B cell (primary cell): ENCODE measurements around the gene PCDH10. TPM values are rescaled to one million over a fixed set of nuclear protein-coding genes. Genes with fewer than 3 reads are reported as not detected.

Experiments
- ATAC-seq: fragments of 200-7000 bp; cut with Tn5 transposase; one replicate; pipeline ENCODE4 v1.10.0; 2021; ENCODE audit warnings: low read depth, mild to moderate bottlenecking, moderate number of reproducible peaks, moderate library complexity
- CTCF ChIA-PET: fragments of 350-600 bp; sonication (Branson Sonifier 250); formaldehyde crosslinking; loops from one replicate; lab custom pipeline; 2021; ENCODE audit warnings: antibody characterized with exemption, inconsistent platforms; lab: Charles Lee
- POLR2A ChIA-PET: fragments of 350-600 bp; sonication (Branson Sonifier 250); formaldehyde crosslinking; loops from one replicate; lab custom pipeline; 2021; ENCODE audit warnings: antibody characterized with exemption; lab: Charles Lee
- DNase-seq: peaks from one replicate; pipeline ENCODE4 v3.0.0; 2013
- H2AFZ ChIP-seq: 2 replicates; pipeline ENCODE4 v1.6.1; 2012; ENCODE audit warnings: mild to moderate bottlenecking, low read depth, low read length; ENCODE audit not compliant: insufficient read depth, poor library complexity, severe bottlenecking
- H3K27ac ChIP-seq, 2 donors: 1 replicate in 1 of 2; 2 replicates in 1 of 2; pipeline ENCODE4 v1.5.1; 2012 to 2013; ENCODE audit warnings: low read length in 2 of 2, mild to moderate bottlenecking in 2 of 2, moderate library complexity in 1 of 2
- H3K27me3 ChIP-seq, 4 experiments: fragments of 200-600 bp in 1 of 4; sonication (generic) in 1 of 4; replicated peaks in 1 of 4; 1 replicate in 2 of 4; 2 replicates in 2 of 4; pipeline versions ENCODE4 v1.6.1 to v1.7.0; 2013 to 2016; ENCODE audit warnings: low read length in 3 of 4, mild to moderate bottlenecking in 2 of 4, mixed read lengths in 1 of 4, moderate library complexity in 1 of 4; ENCODE audit not compliant: insufficient read depth in 4 of 4, control insufficient read depth in 3 of 4; ENCODE audit errors: control extremely low read depth in 1 of 4
- H3K36me3 ChIP-seq, 2 experiments: replicated peaks in 1 of 2; 1 replicate in 1 of 2; 2 replicates in 1 of 2; pipeline versions ENCODE4 v1.6.1 to v1.7.1; 2013; ENCODE audit warnings: low read length in 1 of 2; ENCODE audit not compliant: insufficient read depth in 2 of 2, control insufficient read depth in 1 of 2; ENCODE audit errors: control extremely low read depth in 1 of 2, extremely low read depth in 1 of 2
- H3K4me1 ChIP-seq, 2 donors: fragments of 200-600 bp in 1 of 2; sonication (generic) in 1 of 2; 1 replicate in 1 of 2; 2 replicates in 1 of 2; pipeline versions ENCODE4 v1.5.1 to v1.6.1; 2013 to 2017; ENCODE audit warnings: low read length in 2 of 2; ENCODE audit not compliant: control insufficient read depth in 2 of 2, insufficient read depth in 2 of 2
- H3K4me2 ChIP-seq: replicated peaks from 2 replicates; pipeline ENCODE3; 2012; ENCODE audit warnings: mild to moderate bottlenecking, low read depth, low read length; ENCODE audit not compliant: poor library complexity, severe bottlenecking
- H3K4me3 ChIP-seq, 5 experiments: fragments of 200-600 bp in 1 of 5; sonication (generic) in 1 of 5; 1 replicate in 3 of 5; 2 replicates in 2 of 5; pipeline versions ENCODE4 v1.5.1 to v1.7.0; 2011 to 2016; ENCODE audit warnings: low read length in 4 of 5, mild to moderate bottlenecking in 4 of 5, low read depth in 2 of 5, control low read depth in 1 of 5, moderate library complexity in 1 of 5; ENCODE audit not compliant: insufficient read depth in 1 of 5; ENCODE audit errors: control extremely low read depth in 1 of 5, extremely low read depth in 1 of 5
- H3K79me2 ChIP-seq: fragments of 200-600 bp; sonication (generic); one replicate; pipeline ENCODE4 v1.6.0; 2016; ENCODE audit warnings: low read length; ENCODE audit not compliant: control insufficient read depth, insufficient read depth
- H3K9ac ChIP-seq: fragments of 200-600 bp; sonication (generic); 2 replicates; pipeline ENCODE4 v1.6.1; 2017; ENCODE audit warnings: mild to moderate bottlenecking, low read length, moderate library complexity
- H3K9me3 ChIP-seq, 3 donors: one replicate each; pipeline versions ENCODE4 v1.6.1 to v1.7.1; 2013; ENCODE audit warnings: low read length in 2 of 3; ENCODE audit not compliant: control insufficient read depth in 2 of 3, insufficient read depth in 1 of 3; ENCODE audit errors: control extremely low read depth in 1 of 3
- H4K20me1 ChIP-seq: 2 replicates; pipeline ENCODE4 v1.6.0; 2012; ENCODE audit warnings: mild to moderate bottlenecking, low read length; ENCODE audit not compliant: insufficient read depth, control insufficient read depth, poor library complexity, severe bottlenecking
- H3K27ac Mint-ChIP-seq: one replicate; pipeline ENCODE4 v1.8.0; 2021; ENCODE audit warnings: mixed read lengths
- H3K27me3 Mint-ChIP-seq: one replicate; pipeline ENCODE4 v1.8.0; 2021; ENCODE audit warnings: mixed read lengths
- H3K4me1 Mint-ChIP-seq: one replicate; pipeline ENCODE4 v1.8.0; 2021; ENCODE audit warnings: mixed read lengths
- H3K4me3 Mint-ChIP-seq: one replicate; pipeline ENCODE4 v1.8.0; 2021; ENCODE audit warnings: mixed read lengths
- H3K9me3 Mint-ChIP-seq: one replicate; pipeline ENCODE4 v1.8.0; 2022; ENCODE audit warnings: mixed read lengths; ENCODE audit not compliant: insufficient read depth
- CTCF ChIP-seq: fragments of 200-600 bp; IDR thresholded peaks from one replicate; pipeline ENCODE4 v1.8.0; 2022; ENCODE audit warnings: antibody characterized with exemption, mild to moderate bottlenecking
- EZH2 ChIP-seq: IDR thresholded peaks from 2 replicates; pipeline ENCODE4 v1.6.1; 2012; ENCODE audit warnings: borderline replicate concordance, low read depth, mild to moderate bottlenecking, moderate library complexity, low read length; ENCODE audit not compliant: insufficient read depth, poor library complexity, severe bottlenecking
- WGBS: methylation state at CpG from one replicate; pipeline ENCODE4 v1.1.5; 2013; ENCODE audit warnings: missing lambda C conversion rate; ENCODE audit not compliant: insufficient coverage; 5-methylcytosine and 5-hydroxymethylcytosine counted together
- intact Hi-C: fragments of 100-400 bp; cut with micrococcal nuclease; formaldehyde crosslinking; loops from one replicate; pipeline ENCODE4 v1.10.0; 2022
- polyA plus RNA-seq: library from polyadenylated mRNA; depleted of rRNA; stranded (reverse); fragments of >200 nt; gene quantifications from 2 replicates; pipeline ENCODE4 v1.2.3, GENCODE V29; 2012
- total RNA-seq, 2 donors: library from RNA; stranded (reverse); fragments of 120-200 nt in 1 of 2; gene quantifications; 1 replicate in 1 of 2; 2 replicates in 1 of 2; pipeline versions ENCODE4 v1.2.3 to v1.2.4, GENCODE V29; 2013 to 2022

Gene PCDH10
- total and polyA plus RNA-seq, 2 donors (not counting 1 experiment from before 2014, with no cell fraction given), result not detected

GRCh38 chr4:133160853-133161252 lies 11.8 kb downstream of the PCDH10 start:
- H3K27ac ChIP-seq, result no peak overlapping the region
- ATAC-seq (no peak), DNase-seq (no peak)
- no peak overlapping the region for H3K4me2 ChIP-seq
- WGBS, result no CpG with 5 or more reads among the region's 3 CpGs
- H3K9me3 ChIP-seq, result no peaks in the 10 kb centered on the region
- no peaks in the 10 kb centered on the region for H3K36me3 ChIP-seq
- no peak overlapping the region for H2AFZ ChIP-seq
- intact Hi-C loops, result no loop called here
- no peaks in the 10 kb centered on the region for H3K79me2 ChIP-seq
- no peaks in the 10 kb centered on the region for H3K27me3 ChIP-seq
- no peaks in the 10 kb centered on the region for H4K20me1 ChIP-seq
- H3K4me3 ChIP-seq, result no peak overlapping the region
- no peaks in the 10 kb centered on the region for H3K4me1 ChIP-seq
- CTCF ChIA-PET, result no interaction called here
- H3K4me1 Mint-ChIP-seq, result no peaks in the 10 kb centered on the region
- no peak overlapping the region for H3K4me3 Mint-ChIP-seq
- POLR2A ChIA-PET, result no interaction called here
- H3K9ac ChIP-seq, result no peak overlapping the region
- TF ChIP-seq CTCF, result no peak
- TF ChIP-seq EZH2, result no peak
- H3K27me3 Mint-ChIP-seq, result no peaks in the 10 kb centered on the region
- no peak overlapping the region for H3K27ac Mint-ChIP-seq
- no peaks in the 10 kb centered on the region for H3K9me3 Mint-ChIP-seq

- no peaks in the 10 kb centered on the region for H3K27me3 Mint-ChIP-seq
- Histone ChIP-seq H4K20me1 (no peaks in the 10 kb centered on the region), H3K36me3 (no peaks in the 10 kb centered on the region), H3K4me1 (no peaks in the 10 kb centered on the region), H3K27ac (no peak overlapping the region), H3K9ac (no peak overlapping the region), H3K9me3 (no peaks in the 10 kb centered on the region), H3K27me3 (no peaks in the 10 kb centered on the region), H3K4me3 (no peak overlapping the region), H2AFZ (no peak overlapping the region), H3K79me2 (no peaks in the 10 kb centered on the region), H3K4me2 (no peak overlapping the region)
- intact Hi-C loops, result no loop called here
- H3K27ac Mint-ChIP-seq, result no peak overlapping the region
- POLR2A ChIA-PET, result no interaction called here
- no peak for DNase-seq
- no peaks in the 10 kb centered on the region for H3K4me1 Mint-ChIP-seq
- TF ChIP-seq EZH2 (no peak), CTCF (no peak)
- CTCF ChIA-PET, result no interaction called here
- no peak for ATAC-seq
- H3K9me3 Mint-ChIP-seq, result no peaks in the 10 kb centered on the region
- H3K4me3 Mint-ChIP-seq, result no peak overlapping the region
- WGBS, result no CpG with 5 or more reads among the region's 2 CpGs
These were observed 12.6 kb downstream of the PCDH10 start for GRCh38 chr4:133161570-133162295.
